ENCODE data around the gene DNAI1.

The DNAI1 gene

DNA sequence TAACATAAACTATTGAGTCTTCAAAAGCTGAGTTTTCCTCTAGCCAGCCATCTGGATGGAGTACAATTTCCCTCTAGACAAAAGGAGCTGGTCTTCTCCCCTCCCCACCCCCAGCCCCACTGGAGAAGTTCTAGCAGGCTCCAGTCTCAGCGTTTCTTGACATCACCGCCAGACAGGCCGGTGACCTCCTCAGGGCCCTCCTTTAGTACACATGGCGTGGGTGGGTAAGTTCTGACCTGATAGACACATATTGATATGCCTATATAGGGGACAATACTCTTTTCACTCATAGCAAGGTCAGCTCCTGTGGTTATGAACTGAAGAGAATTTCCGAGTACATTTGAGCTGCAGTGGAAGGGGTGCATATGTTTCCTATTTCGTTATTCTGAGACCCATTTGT is 27.2 kb downstream of the DNAI1 start:
- no peak overlapping the region for H3K27ac ChIP-seq (replicated peaks)
- H3K27me3 ChIP-seq (ENCODE audit: insufficient read depth, poor library complexity, severe bottlenecking), result peaks cover 25% of the 10 kb centered on the region
- DNase-seq (ENCODE audit: low read depth in 1 of 2, low spot score in 1 of 2), result no peak
- H3K4me3 ChIP-seq (replicated peaks; ENCODE audit: insufficient read depth, low read length), result no peak overlapping the region
- TF ChIP-seq SPI1 (IDR thresholded peaks at IDR 0.05; ENCODE audit: borderline replicate concordance, low read depth) (no peak), CTCF (IDR thresholded peaks at IDR 0.05; ENCODE audit: insufficient read depth, low read length) (no peak), GABPA (IDR thresholded peaks at IDR 0.05; ENCODE audit: low read depth) (no peak), POLR2AphosphoS5 (IDR thresholded peaks at IDR 0.05; ENCODE audit: low read depth) (no peak)
- TF ChIP-seq, protein P1, sequence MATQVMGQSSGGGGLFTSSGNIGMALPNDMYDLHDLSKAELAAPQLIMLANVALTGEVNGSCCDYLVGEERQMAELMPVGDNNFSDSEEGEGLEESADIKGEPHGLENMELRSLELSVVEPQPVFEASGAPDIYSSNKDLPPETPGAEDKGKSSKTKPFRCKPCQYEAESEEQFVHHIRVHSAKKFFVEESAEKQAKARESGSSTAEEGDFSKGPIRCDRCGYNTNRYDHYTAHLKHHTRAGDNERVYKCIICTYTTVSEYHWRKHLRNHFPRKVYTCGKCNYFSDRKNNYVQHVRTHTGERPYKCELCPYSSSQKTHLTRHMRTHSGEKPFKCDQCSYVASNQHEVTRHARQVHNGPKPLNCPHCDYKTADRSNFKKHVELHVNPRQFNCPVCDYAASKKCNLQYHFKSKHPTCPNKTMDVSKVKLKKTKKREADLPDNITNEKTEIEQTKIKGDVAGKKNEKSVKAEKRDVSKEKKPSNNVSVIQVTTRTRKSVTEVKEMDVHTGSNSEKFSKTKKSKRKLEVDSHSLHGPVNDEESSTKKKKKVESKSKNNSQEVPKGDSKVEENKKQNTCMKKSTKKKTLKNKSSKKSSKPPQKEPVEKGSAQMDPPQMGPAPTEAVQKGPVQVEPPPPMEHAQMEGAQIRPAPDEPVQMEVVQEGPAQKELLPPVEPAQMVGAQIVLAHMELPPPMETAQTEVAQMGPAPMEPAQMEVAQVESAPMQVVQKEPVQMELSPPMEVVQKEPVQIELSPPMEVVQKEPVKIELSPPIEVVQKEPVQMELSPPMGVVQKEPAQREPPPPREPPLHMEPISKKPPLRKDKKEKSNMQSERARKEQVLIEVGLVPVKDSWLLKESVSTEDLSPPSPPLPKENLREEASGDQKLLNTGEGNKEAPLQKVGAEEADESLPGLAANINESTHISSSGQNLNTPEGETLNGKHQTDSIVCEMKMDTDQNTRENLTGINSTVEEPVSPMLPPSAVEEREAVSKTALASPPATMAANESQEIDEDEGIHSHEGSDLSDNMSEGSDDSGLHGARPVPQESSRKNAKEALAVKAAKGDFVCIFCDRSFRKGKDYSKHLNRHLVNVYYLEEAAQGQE (IDR thresholded peaks at IDR 0.05; ENCODE audit: insufficient replicate concordance, low read depth), result no peak

GRCh38 chr9:34486572-34486971 is 28.0 kb downstream of the DNAI1 start:
- H3K27me3 ChIP-seq (ENCODE audit: insufficient read depth, poor library complexity, severe bottlenecking), result peaks cover 25% of the 10 kb centered on the region
- H3K27ac ChIP-seq (replicated peaks), result no peak overlapping the region
- H3K4me3 ChIP-seq (replicated peaks; ENCODE audit: insufficient read depth, low read length), result no peak overlapping the region
- TF ChIP-seq, protein P1 (IDR thresholded peaks at IDR 0.05; ENCODE audit: insufficient replicate concordance, low read depth), result no peak
- TF ChIP-seq CTCF (IDR thresholded peaks at IDR 0.05; ENCODE audit: insufficient read depth, low read length) (no peak), GABPA (IDR thresholded peaks at IDR 0.05; ENCODE audit: low read depth) (no peak), SPI1 (IDR thresholded peaks at IDR 0.05; ENCODE audit: borderline replicate concordance, low read depth) (no peak), POLR2AphosphoS5 (IDR thresholded peaks at IDR 0.05; ENCODE audit: low read depth) (no peak)
- no peak for DNase-seq (ENCODE audit: low read depth in 1 of 2, low spot score in 1 of 2)

DNA sequence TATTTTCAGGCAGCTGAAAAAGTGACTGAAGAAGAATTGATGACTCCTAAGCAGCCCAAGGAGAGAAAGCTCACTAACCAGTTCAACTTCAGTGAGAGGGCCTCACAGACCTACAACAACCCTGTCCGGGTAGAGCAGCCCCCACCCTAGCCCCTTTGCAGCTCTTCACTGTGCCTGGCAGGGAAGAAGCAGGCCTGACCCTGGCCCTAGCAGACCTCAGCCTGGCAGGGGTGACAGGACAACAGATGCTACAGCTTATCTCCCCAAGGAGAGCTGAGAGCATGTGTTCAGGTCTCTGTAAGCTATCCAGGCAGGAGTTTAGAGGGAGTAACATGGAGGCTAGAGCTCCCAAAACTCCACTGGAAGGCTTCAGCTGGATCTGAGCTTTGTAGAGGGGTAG is 31.8 kb downstream of the DNAI1 start:
- Histone ChIP-seq H3K27me3 (ENCODE audit: insufficient read depth, poor library complexity, severe bottlenecking) (peaks cover 22% of the 10 kb centered on the region), H3K4me3 (replicated peaks; ENCODE audit: insufficient read depth, low read length) (no peak overlapping the region), H3K27ac (replicated peaks) (no peak overlapping the region)
- TF ChIP-seq, protein P1 (IDR thresholded peaks at IDR 0.05; ENCODE audit: insufficient replicate concordance, low read depth), result no peak
- TF ChIP-seq CTCF (IDR thresholded peaks at IDR 0.05; ENCODE audit: insufficient read depth, low read length) (no peak), GABPA (IDR thresholded peaks at IDR 0.05; ENCODE audit: low read depth) (no peak), SPI1 (IDR thresholded peaks at IDR 0.05; ENCODE audit: borderline replicate concordance, low read depth) (no peak), POLR2AphosphoS5 (IDR thresholded peaks at IDR 0.05; ENCODE audit: low read depth) (no peak)
- no peak for DNase-seq (ENCODE audit: low read depth in 1 of 2, low spot score in 1 of 2)
